ENCODE data around the gene HPD.

The HPD gene

GRCh38 chr12:121838126-121838525, 20.5 kb downstream of the HPD start:
- TF ChIP-seq FOXM1 (IDR thresholded peaks at IDR 0.05; ENCODE audit: borderline replicate concordance) = no peak
- TF ChIP-seq FOXA1 (IDR thresholded peaks at IDR 0.05) = no peak
- no peak for TF ChIP-seq BHLHE40 (IDR thresholded peaks at IDR 0.05; ENCODE audit: borderline replicate concordance)
- TF ChIP-seq CTBP1 (IDR thresholded peaks at IDR 0.05; ENCODE audit: borderline replicate concordance) = no peak
- TF ChIP-seq SUZ12 (IDR thresholded peaks at IDR 0.05) = no peak
- no peak for TF ChIP-seq NFRKB (IDR thresholded peaks at IDR 0.05)
- TF ChIP-seq L3MBTL2 (conservative IDR thresholded peaks at IDR 0.05) = no peak
- TF ChIP-seq HDGF (IDR thresholded peaks at IDR 0.05; ENCODE audit: borderline replicate concordance) = no peak
- TF ChIP-seq ARNT (IDR thresholded peaks at IDR 0.05) = no peak
- no peak for TF ChIP-seq SP1 (IDR thresholded peaks at IDR 0.05)
- no peak for DNase-seq (ENCODE audit: extremely low spot score)
- ChIA-PET CTCF (interaction anchor here (0.6 to 1.3 kb wide), 2 partner anchors 26 to 294 kb away, joined by 3 to 4 read pairs; no protein-coding TSS in a partner anchor), POLR2A (interaction anchor here (1.0 to 1.5 kb wide), 4 partner anchors 24 to 45 kb away, joined by 3 to 6 read pairs (median 4); no protein-coding TSS in a partner anchor)

DNA sequence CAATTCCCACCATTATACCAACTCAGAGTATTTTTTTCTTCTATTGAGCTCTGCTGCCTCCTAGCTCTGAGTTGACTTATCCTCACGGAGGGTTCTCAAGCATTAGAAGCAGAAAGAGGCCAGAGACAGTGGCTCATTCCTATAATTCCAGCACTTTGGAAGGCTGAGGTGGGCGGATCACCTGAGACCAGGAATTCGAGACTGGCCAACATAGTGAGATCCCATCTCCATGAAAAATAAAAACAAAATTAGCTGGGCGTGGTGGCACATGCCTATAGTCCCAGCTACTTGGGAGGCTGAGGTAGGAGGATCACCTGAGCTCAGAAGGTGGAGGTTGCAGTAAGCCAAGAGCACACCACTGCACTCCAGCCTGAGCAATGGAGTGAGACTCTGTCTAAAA, 21.0 kb downstream of the HPD start:
- POLR2A ChIA-PET = interaction anchor here (1.0 to 1.5 kb wide), 3 partner anchors 25 to 46 kb away, joined by 3 to 6 read pairs (median 3); no protein-coding TSS in a partner anchor
- DNase-seq (ENCODE audit: extremely low spot score) = no peak

DNA sequence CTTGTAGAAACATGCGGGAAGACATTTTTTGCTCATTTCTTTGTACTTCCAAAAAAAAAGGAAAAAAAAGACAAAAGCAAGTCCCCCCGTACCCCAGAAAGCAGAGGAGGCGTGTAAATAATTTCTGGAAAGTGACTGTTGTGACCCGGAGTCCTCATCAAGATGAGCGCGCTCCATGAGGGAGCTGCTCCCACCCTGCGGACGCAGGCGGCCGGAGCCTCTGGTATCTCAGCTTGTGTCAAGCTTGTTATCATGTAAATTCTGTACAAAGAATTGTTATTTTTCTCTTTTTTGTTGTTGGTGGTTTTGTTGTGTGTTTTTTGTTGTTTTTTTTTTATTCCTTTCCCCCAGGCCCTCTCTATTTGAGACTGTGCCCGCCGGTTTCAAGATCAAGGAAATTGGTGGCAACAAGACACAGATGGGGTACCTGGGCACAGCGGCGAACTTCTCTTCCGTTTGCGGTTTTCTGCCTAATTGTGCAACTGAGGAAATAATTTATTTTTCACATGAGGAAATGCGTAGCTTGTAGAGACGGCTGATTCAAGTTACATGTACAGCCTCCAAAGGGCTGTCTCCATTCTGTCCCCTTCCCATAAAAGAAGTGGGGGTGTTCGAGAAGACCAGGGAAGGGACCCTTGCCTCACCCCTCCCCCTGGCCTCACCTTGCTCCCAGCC, 27.0 kb downstream of the HPD start:
- CTCF ChIA-PET = interaction anchor here (1.3 kb wide), 1 partner anchor 37 kb away, joined by 4 read pairs; no protein-coding TSS in a partner anchor
- no peak for DNase-seq (ENCODE audit: extremely low spot score)
- TF ChIP-seq FOXA1 (IDR thresholded peaks at IDR 0.05) = no peak
- no peak for TF ChIP-seq ELF4 (IDR thresholded peaks at IDR 0.05)
- TF ChIP-seq L3MBTL2 (conservative IDR thresholded peaks at IDR 0.05) = no peak
- no peak for TF ChIP-seq TARDBP (IDR thresholded peaks at IDR 0.05)
- no peak for TF ChIP-seq FOXK2 (IDR thresholded peaks at IDR 0.05)
- TF ChIP-seq ARNT (IDR thresholded peaks at IDR 0.05) = no peak
- TF ChIP-seq FOXM1 (IDR thresholded peaks at IDR 0.05; ENCODE audit: borderline replicate concordance) = no peak
- TF ChIP-seq SP1 (IDR thresholded peaks at IDR 0.05) = no peak
- TF ChIP-seq CTBP1 (IDR thresholded peaks at IDR 0.05; ENCODE audit: borderline replicate concordance) = no peak
- no peak for TF ChIP-seq ZNF384 (IDR thresholded peaks at IDR 0.05)
- no peak for TF ChIP-seq LEF1 (IDR thresholded peaks at IDR 0.05; ENCODE audit: borderline replicate concordance)
- no peak for TF ChIP-seq NFRKB (IDR thresholded peaks at IDR 0.05)
- TF ChIP-seq SUZ12 (IDR thresholded peaks at IDR 0.05) = no peak
- POLR2A ChIA-PET = no interaction called here

More for the DNA sequence above, 21.0 kb downstream of the HPD start:
- TF ChIP-seq PKNOX1 (IDR thresholded peaks at IDR 0.05) (no peak), CTBP1 (IDR thresholded peaks at IDR 0.05; ENCODE audit: borderline replicate concordance) (no peak), FOXM1 (IDR thresholded peaks at IDR 0.05; ENCODE audit: borderline replicate concordance) (no peak)
- CTCF ChIA-PET = interaction anchor here (1.3 kb wide), 2 partner anchors 26 to 43 kb away, joined by 3 to 4 read pairs; no protein-coding TSS in a partner anchor

- TF ChIP-seq ARNT (IDR thresholded peaks at IDR 0.05) (no peak), FOXM1 (IDR thresholded peaks at IDR 0.05; ENCODE audit: borderline replicate concordance) (no peak), FOXA1 (IDR thresholded peaks at IDR 0.05) (no peak), BHLHE40 (IDR thresholded peaks at IDR 0.05; ENCODE audit: borderline replicate concordance) (no peak), SUZ12 (IDR thresholded peaks at IDR 0.05) (no peak), ZNF384 (IDR thresholded peaks at IDR 0.05) (no peak), PKNOX1 (IDR thresholded peaks at IDR 0.05) (no peak), TARDBP (IDR thresholded peaks at IDR 0.05) (no peak), LEF1 (IDR thresholded peaks at IDR 0.05; ENCODE audit: borderline replicate concordance) (no peak), HDGF (IDR thresholded peaks at IDR 0.05; ENCODE audit: borderline replicate concordance) (no peak), SP1 (IDR thresholded peaks at IDR 0.05) (no peak), L3MBTL2 (conservative IDR thresholded peaks at IDR 0.05) (no peak), NFRKB (IDR thresholded peaks at IDR 0.05) (no peak), ELF4 (IDR thresholded peaks at IDR 0.05) (no peak), CTBP1 (IDR thresholded peaks at IDR 0.05; ENCODE audit: borderline replicate concordance) (no peak), FOXK2 (IDR thresholded peaks at IDR 0.05) (no peak)
- POLR2A ChIA-PET = no interaction called here
- DNase-seq (ENCODE audit: extremely low spot score) = no peak
- CTCF ChIA-PET = interaction anchor here (1.3 kb wide), 1 partner anchor 36 kb away, joined by 4 read pairs; no protein-coding TSS in a partner anchor
Measured at GRCh38 chr12:121830588-121831265, 27.9 kb downstream of the HPD start.

- DNase-seq (ENCODE audit: extremely low spot score) = no peak
- POLR2A ChIA-PET = no interaction called here
- CTCF ChIA-PET = interaction anchor here (1.0 to 1.3 kb wide), 2 partner anchors 18 to 36 kb away, joined by 4 read pairs; no protein-coding TSS in a partner anchor
- no peak for TF ChIP-seq BHLHE40 (IDR thresholded peaks at IDR 0.05; ENCODE audit: borderline replicate concordance)
- no peak for TF ChIP-seq LEF1 (IDR thresholded peaks at IDR 0.05; ENCODE audit: borderline replicate concordance)
- no peak for TF ChIP-seq ELF4 (IDR thresholded peaks at IDR 0.05)
- no peak for TF ChIP-seq CTBP1 (IDR thresholded peaks at IDR 0.05; ENCODE audit: borderline replicate concordance)
- no peak for TF ChIP-seq ARNT (IDR thresholded peaks at IDR 0.05)
- no peak for TF ChIP-seq PKNOX1 (IDR thresholded peaks at IDR 0.05)
- no peak for TF ChIP-seq FOXA1 (IDR thresholded peaks at IDR 0.05)
- TF ChIP-seq FOXK2 (IDR thresholded peaks at IDR 0.05) = no peak
- no peak for TF ChIP-seq FOXM1 (IDR thresholded peaks at IDR 0.05; ENCODE audit: borderline replicate concordance)
- no peak for TF ChIP-seq HDGF (IDR thresholded peaks at IDR 0.05; ENCODE audit: borderline replicate concordance)
- TF ChIP-seq SP1 (IDR thresholded peaks at IDR 0.05) = no peak
- no peak for TF ChIP-seq TARDBP (IDR thresholded peaks at IDR 0.05)
- no peak for TF ChIP-seq ZNF384 (IDR thresholded peaks at IDR 0.05)
- TF ChIP-seq L3MBTL2 (conservative IDR thresholded peaks at IDR 0.05) = no peak
- no peak for TF ChIP-seq NFRKB (IDR thresholded peaks at IDR 0.05)
- no peak for TF ChIP-seq SUZ12 (IDR thresholded peaks at IDR 0.05)
Measured at GRCh38 chr12:121830134-121830533, 28.5 kb downstream of the HPD start.

Measured in HEK293T (cell line).